IMR-90 (cell line): ENCODE results near the gene INO80E. TPM values are rescaled to one million over a fixed set of nuclear protein-coding genes. Genes with fewer than 3 reads are reported as not detected.
A peak's percentile ranks its signal among the peaks of the same experiment; 100 is the strongest.

Experiments used
- ATAC-seq: fragments of 200-7000 bp; cut with Tn5 transposase; 2 replicates; pipeline ENCODE4 v1.9.1; 2020; ENCODE audit warnings: low read depth, mild to moderate bottlenecking, moderate library complexity
- BruUV-seq: library from RNA; stranded (reverse); fragments of 400-500 nt; replicated peaks from 2 replicates; lab custom pipeline; 2021; lab: Mats Ljungman, UMichigan
- CTCF ChIA-PET: fragments of 300-600 bp; formaldehyde crosslinking; extraction: SDS; loops from one replicate; lab custom pipeline; 2021; ENCODE audit warnings: antibody characterized with exemption; lab: Yijun Ruan, JAX
- POLR2A ChIA-PET: fragments of 300-600 bp; sonication (Branson Sonifier 250); formaldehyde crosslinking; loops from one replicate; lab custom pipeline; 2022; ENCODE audit warnings: antibody characterized with exemption; ENCODE audit not compliant: unreplicated experiment; lab: Charles Lee
- DNase-seq: peaks from one replicate; pipeline ENCODE4 v3.0.0; 2013
- H2AFZ ChIP-seq: replicated peaks from 2 replicates; pipeline ENCODE3; 2013; ENCODE audit warnings: low read length, mild to moderate bottlenecking; ENCODE audit not compliant: poor library complexity
- H2AK5ac ChIP-seq: 2 replicates; pipeline ENCODE4 v1.6.1; 2013; ENCODE audit warnings: low read depth, low read length, inconsistent platforms
- H2AK9ac ChIP-seq: replicated peaks from 2 replicates; pipeline ENCODE3; 2013; ENCODE audit warnings: mild to moderate bottlenecking, low read depth, low read length, moderate library complexity; ENCODE audit not compliant: poor library complexity
- H2BK120ac ChIP-seq: 2 replicates; pipeline ENCODE4 v1.6.1; 2013; ENCODE audit warnings: low read depth, low read length, inconsistent platforms
- H2BK15ac ChIP-seq: 3 replicates; pipeline ENCODE4 v1.6.1; 2013; ENCODE audit warnings: low read depth, low read length, inconsistent platforms
- H2BK20ac ChIP-seq: 2 replicates; pipeline ENCODE4 v1.6.1; 2013; ENCODE audit warnings: low read depth, mild to moderate bottlenecking, inconsistent platforms, low read length, moderate library complexity
- H2BK5ac ChIP-seq: 2 replicates; pipeline ENCODE4 v1.6.1; 2013; ENCODE audit warnings: mild to moderate bottlenecking, low read depth, low read length, inconsistent platforms; ENCODE audit not compliant: poor library complexity, severe bottlenecking
- H3K14ac ChIP-seq: replicated peaks from 2 replicates; pipeline ENCODE4 v1.6.1; 2013; ENCODE audit warnings: low read depth, low read length, inconsistent platforms
- H3K18ac ChIP-seq: 2 replicates; pipeline ENCODE4 v1.6.1; 2013; ENCODE audit warnings: low read depth, low read length, control low read depth
- H3K23ac ChIP-seq: 2 replicates; pipeline ENCODE4 v1.6.1; 2013; ENCODE audit warnings: low read depth, low read length, inconsistent platforms
- H3K27ac ChIP-seq: 2 replicates; pipeline ENCODE4 v1.5.1; 2013; ENCODE audit warnings: mild to moderate bottlenecking, control low read depth, low read length; ENCODE audit not compliant: insufficient read depth
- H3K27me3 ChIP-seq: 2 replicates; pipeline ENCODE4 v1.6.1; 2013; ENCODE audit warnings: low read length; ENCODE audit not compliant: control insufficient read depth, insufficient read depth
- H3K36me3 ChIP-seq: 2 replicates; pipeline ENCODE4 v1.6.1; 2013; ENCODE audit warnings: low read length, mixed read lengths; ENCODE audit not compliant: control insufficient read depth, insufficient read depth
- H3K4ac ChIP-seq: 2 replicates; pipeline ENCODE4 v1.6.1; 2013; ENCODE audit warnings: low read depth, low read length, inconsistent platforms
- H3K4me1 ChIP-seq: 2 replicates; pipeline ENCODE4 v1.6.1; 2013; ENCODE audit warnings: low read length, mixed read lengths; ENCODE audit not compliant: control insufficient read depth, insufficient read depth
- H3K4me2 ChIP-seq: 2 replicates; pipeline ENCODE4 v1.6.1; 2013; ENCODE audit warnings: low read depth, mild to moderate bottlenecking, control low read depth, low read length, moderate library complexity
- H3K4me3 ChIP-seq: 2 replicates; pipeline ENCODE4 v1.5.1; 2013; ENCODE audit warnings: low read depth, mild to moderate bottlenecking, control low read depth, low read length, moderate library complexity; ENCODE audit not compliant: insufficient read depth
- H3K56ac ChIP-seq: 2 replicates; pipeline ENCODE4 v1.6.1; 2013; ENCODE audit warnings: low read length, inconsistent platforms; ENCODE audit not compliant: insufficient read depth; ENCODE audit errors: extremely low read depth
- H3K79me1 ChIP-seq, 2 experiments: 2 replicates each; pipeline ENCODE4 v1.6.1; 2013; ENCODE audit warnings: low read length in 2 of 2, inconsistent platforms in 1 of 2, low read depth in 1 of 2
- H3K9ac ChIP-seq: 2 replicates; pipeline ENCODE4 v1.6.1; 2013; ENCODE audit warnings: low read depth, low read length, control low read depth
- H3K9me1 ChIP-seq: 2 replicates; pipeline ENCODE4 v1.6.1; 2013; ENCODE audit warnings: low read length, inconsistent platforms; ENCODE audit not compliant: insufficient read depth
- H3K9me3 ChIP-seq: 2 replicates; pipeline ENCODE4 v1.6.1; 2013; ENCODE audit warnings: low read length; ENCODE audit not compliant: control insufficient read depth, insufficient read depth
- H4K20me1 ChIP-seq: 2 replicates; pipeline ENCODE4 v1.6.1; 2013; ENCODE audit warnings: low read length, inconsistent platforms; ENCODE audit not compliant: insufficient read depth
- H4K5ac ChIP-seq: 2 replicates; pipeline ENCODE4 v1.6.1; 2013; ENCODE audit warnings: mild to moderate bottlenecking, low read depth, low read length, control low read depth
- H4K8ac ChIP-seq, 2 experiments: 2 replicates each; pipeline ENCODE4 v1.6.1; 2013; ENCODE audit warnings: low read depth in 2 of 2, low read length in 2 of 2, control low read depth in 1 of 2, inconsistent platforms in 1 of 2
- H4K91ac ChIP-seq: 2 replicates; pipeline ENCODE4 v1.6.1; 2013; ENCODE audit warnings: low read depth, low read length, inconsistent platforms; ENCODE audit not compliant: insufficient read depth
- BHLHE40 ChIP-seq: fragments of 150-350 bp; IDR thresholded peaks from 2 replicates; pipeline ENCODE4 v1.6.1; 2016; ENCODE audit warnings: mild to moderate bottlenecking, low read depth, low read length
- CEBPB ChIP-seq: IDR thresholded peaks from 2 replicates; pipeline ENCODE4 v1.6.1; 2012; ENCODE audit warnings: low read depth, low read length, improper control_type of control experiment
- CHD1 ChIP-seq: IDR thresholded peaks from 2 replicates; pipeline ENCODE4 v1.6.1; 2012; ENCODE audit warnings: low read depth, low read length, improper control_type of control experiment
- CTCF ChIP-seq: conservative IDR thresholded peaks from 2 replicates; pipeline ENCODE4 v1.5.1; 2012; ENCODE audit warnings: mild to moderate bottlenecking, low read depth, low read length, improper control_type of control experiment
- ELK1 ChIP-seq: fragments of 150-350 bp; IDR thresholded peaks from 2 replicates; pipeline ENCODE4 v1.6.1; 2016; ENCODE audit warnings: low read depth, mild to moderate bottlenecking, low read length, moderate library complexity, borderline replicate concordance
- FOS ChIP-seq: fragments of 150-350 bp; IDR thresholded peaks from 2 replicates; pipeline ENCODE4 v1.6.1; 2016; ENCODE audit warnings: low read depth, low read length
- MAFK ChIP-seq: IDR thresholded peaks from 2 replicates; pipeline ENCODE4 v1.6.1; 2012; ENCODE audit warnings: low read depth, low read length, improper control_type of control experiment
- MAZ ChIP-seq: IDR thresholded peaks from 2 replicates; pipeline ENCODE4 v1.6.1; 2012; ENCODE audit warnings: low read depth, mild to moderate bottlenecking, low read length, improper control_type of control experiment, moderate library complexity, borderline replicate concordance
- MXI1 ChIP-seq: IDR thresholded peaks from 2 replicates; pipeline ENCODE4 v1.6.1; 2012; ENCODE audit warnings: low read depth, mild to moderate bottlenecking, low read length, moderate library complexity, borderline replicate concordance
- NFE2L2 ChIP-seq: fragments of 150-350 bp; IDR thresholded peaks from 2 replicates; pipeline ENCODE4 v1.6.1; 2016; ENCODE audit warnings: low read depth, mild to moderate bottlenecking, low read length
- POLR2A ChIP-seq: IDR thresholded peaks from 2 replicates; pipeline ENCODE4 v1.6.1; 2012; ENCODE audit warnings: mild to moderate bottlenecking, low read depth, low read length
- RAD21 ChIP-seq: IDR thresholded peaks from 2 replicates; pipeline ENCODE4 v1.6.1; 2012; ENCODE audit warnings: low read length, improper control_type of control experiment
- RCOR1 ChIP-seq: IDR thresholded peaks from 2 replicates; pipeline ENCODE4 v1.6.1; 2012; ENCODE audit warnings: mild to moderate bottlenecking, low read length, improper control_type of control experiment; ENCODE audit not compliant: insufficient replicate concordance
- RFX5 ChIP-seq: IDR thresholded peaks from 2 replicates; pipeline ENCODE4 v1.8.0; 2012; ENCODE audit warnings: low read depth, mild to moderate bottlenecking, low read length, moderate library complexity
- SMC3 ChIP-seq: fragments of 150-350 bp; IDR thresholded peaks from 2 replicates; pipeline ENCODE4 v1.6.1; 2016; ENCODE audit warnings: low read depth, mild to moderate bottlenecking, antibody characterized with exemption, low read length, moderate library complexity
- USF2 ChIP-seq: fragments of 150-350 bp; IDR thresholded peaks from 2 replicates; pipeline ENCODE4 v1.6.1; 2017; ENCODE audit warnings: mild to moderate bottlenecking, antibody characterized with exemption, low read length, low read depth
- WGBS, 2 experiments: methylation state at CpG; one replicate each; pipeline versions ENCODE4 v1.1.5 to v1.1.7; 2013; ENCODE audit warnings: missing lambda C conversion rate in 2 of 2; ENCODE audit not compliant: insufficient read length in 1 of 2; ENCODE audit errors: extremely low coverage in 2 of 2; 5-methylcytosine and 5-hydroxymethylcytosine counted together
- dilution Hi-C: fragments of 300-500 bp; cut with HindIII; formaldehyde crosslinking; loops from one replicate; pipeline ENCODE4 v1.14.3; 2018; ENCODE audit warnings: low sequenced_read_pairs; ENCODE audit not compliant: unreplicated experiment
- in situ Hi-C: fragments of 300-500 bp; cut with MboI; formaldehyde crosslinking; loops from 3 replicates; pipeline ENCODE4 v1.14.3; 2019; ENCODE audit warnings: low sequenced_read_pairs, inconsistent platforms, mixed read lengths
- intact Hi-C: fragments of 100-400 bp; cut with micrococcal nuclease; formaldehyde crosslinking; loops from 2 replicates; pipeline ENCODE4 v1.10.0; 2022
- polyA plus RNA-seq, 3 experiments: library from polyadenylated mRNA; depleted of rRNA; stranded (reverse); fragments of >200 nt; gene quantifications; 2 replicates each; pipeline ENCODE4 v1.2.3, GENCODE V29; 2012; ENCODE audit warnings: low replicate concordance in 1 of 3
- total RNA-seq: library from RNA; depleted of rRNA; stranded (reverse); fragments of >200 nt; gene quantifications from 2 replicates; pipeline ENCODE4 v1.2.3, GENCODE V29; 2012

INO80E gene
- total and polyA plus RNA-seq, 2 of the 4 experiments (the other 2 are of a cell fraction) = 40.9 to 42.1 TPM

- no peak overlapping the region for H2AK9ac ChIP-seq
- peaks cover 0 to 43% of the 10 kb centered on the region in 2 experiments for H3K79me1 ChIP-seq
- dilution Hi-C loops = no loop called here
- intact Hi-C loops = loop anchor here (1.0 to 5.0 kb wide), 3 partner anchors 46 to 110 kb away; partner anchors contain the start of genes ASPHD1, CDIPT and KCTD13
- peak overlapping the region; percentile 2; the same call in 1 of the 2 replicates for H4K5ac ChIP-seq
- peak overlapping the region; percentile 34; the same call in 1 of the 2 replicates for H3K4me2 ChIP-seq
- peaks cover 39% of the 10 kb centered on the region for H4K20me1 ChIP-seq
- no peak overlapping the region for H2BK20ac ChIP-seq
- no peak overlapping the region for H3K4me3 ChIP-seq
- no peak overlapping the region for H2BK5ac ChIP-seq
- ChIA-PET POLR2A (interaction anchor here (1.1 to 1.3 kb wide), 3 partner anchors 10 to 23 kb away, joined by 4 to 8 read pairs (median 5); partner anchors contain the start of gene TMEM219), CTCF (interaction anchor here (1.1 to 1.3 kb wide), 2 partner anchors 11 to 12 kb away, joined by 3 read pairs; partner anchors contain the start of gene TMEM219)
- H4K8ac ChIP-seq = peak overlapping the region; percentile 48 to 65; a peak in 3 of 4 replicates
- H3K4ac ChIP-seq = no peak overlapping the region
- no peak overlapping the region for H3K23ac ChIP-seq
- BruUV-seq = no TSS peak
- H2BK120ac ChIP-seq = no peak overlapping the region
- TF ChIP-seq CTCF (no peak), NFE2L2 (no peak), MXI1 (no peak), RFX5 (no peak), MAZ (no peak), BHLHE40 (no peak), USF2 (no peak), RCOR1 (no peak), FOS (no peak), CHD1 (no peak), ELK1 (no peak), MAFK (no peak), CEBPB (no peak), SMC3 (no peak), RAD21 (no peak), POLR2A (no peak)
- no peaks in the 10 kb centered on the region for H3K27me3 ChIP-seq
- in situ Hi-C loops = no loop called here
- no peak overlapping the region for H2AK5ac ChIP-seq
- 61% methylated on average over 6 of the region's 6 CpGs; no CpG with 5 or more reads in 1 of the 2 experiments for WGBS, 2 experiments
- no peak overlapping the region for H4K91ac ChIP-seq
- no peak overlapping the region for H3K27ac ChIP-seq
- H3K56ac ChIP-seq = no peak overlapping the region
- H2AFZ ChIP-seq = peak overlapping the region; percentile 97
- H3K36me3 ChIP-seq = peaks cover 19% of the 10 kb centered on the region
- no peaks in the 10 kb centered on the region for H3K9me3 ChIP-seq
- DNase-seq = no peak
- no peak for ATAC-seq
- no peak overlapping the region for H3K18ac ChIP-seq
- H3K9ac ChIP-seq = no peak overlapping the region
- H2BK15ac ChIP-seq = no peak overlapping the region
- H3K4me1 ChIP-seq = peaks cover 13% of the 10 kb centered on the region; the same call in 1 of the 2 replicates
- H3K9me1 ChIP-seq = peaks cover 20% of the 10 kb centered on the region
- H3K14ac ChIP-seq = no peak overlapping the region
Measured at GRCh38 chr16:29972992-29973383, 23.1 kb upstream of the INO80E start.
